Stimulated activated CD8-positive, alpha-beta memory T cell treated with anti-CD3 and anti-CD28 coated beads, Interleukin-4, amount 100 ng/mL, for 24 hours (primary cell): ENCODE measurements around the gene ARHGEF38.

Experiments used
- DNase-seq: peaks from one replicate; pipeline ENCODE4 v3.0.0-alpha.2; 2020; ENCODE audit warnings: low read depth

ARHGEF38 gene

DNA sequence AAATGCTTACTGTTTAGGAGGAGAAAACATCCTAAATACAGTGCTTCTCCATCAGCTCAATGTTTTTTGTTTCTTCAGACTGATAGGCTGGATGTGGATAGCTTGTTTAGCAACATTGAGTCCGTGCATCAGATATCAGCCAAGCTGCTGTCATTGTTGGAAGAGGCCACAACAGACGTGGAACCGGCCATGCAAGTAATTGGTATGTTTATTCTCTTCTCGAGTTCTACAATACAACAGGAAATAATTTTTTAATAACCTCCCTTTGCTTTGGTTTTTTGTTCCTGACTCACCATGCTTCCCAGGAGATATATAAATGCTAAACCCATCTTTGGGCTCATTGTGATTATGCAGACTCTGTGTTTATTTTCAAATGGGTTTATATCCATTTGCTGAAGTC is 60.9 kb downstream of the ARHGEF38 start:
- no peak for DNase-seq

DNA sequence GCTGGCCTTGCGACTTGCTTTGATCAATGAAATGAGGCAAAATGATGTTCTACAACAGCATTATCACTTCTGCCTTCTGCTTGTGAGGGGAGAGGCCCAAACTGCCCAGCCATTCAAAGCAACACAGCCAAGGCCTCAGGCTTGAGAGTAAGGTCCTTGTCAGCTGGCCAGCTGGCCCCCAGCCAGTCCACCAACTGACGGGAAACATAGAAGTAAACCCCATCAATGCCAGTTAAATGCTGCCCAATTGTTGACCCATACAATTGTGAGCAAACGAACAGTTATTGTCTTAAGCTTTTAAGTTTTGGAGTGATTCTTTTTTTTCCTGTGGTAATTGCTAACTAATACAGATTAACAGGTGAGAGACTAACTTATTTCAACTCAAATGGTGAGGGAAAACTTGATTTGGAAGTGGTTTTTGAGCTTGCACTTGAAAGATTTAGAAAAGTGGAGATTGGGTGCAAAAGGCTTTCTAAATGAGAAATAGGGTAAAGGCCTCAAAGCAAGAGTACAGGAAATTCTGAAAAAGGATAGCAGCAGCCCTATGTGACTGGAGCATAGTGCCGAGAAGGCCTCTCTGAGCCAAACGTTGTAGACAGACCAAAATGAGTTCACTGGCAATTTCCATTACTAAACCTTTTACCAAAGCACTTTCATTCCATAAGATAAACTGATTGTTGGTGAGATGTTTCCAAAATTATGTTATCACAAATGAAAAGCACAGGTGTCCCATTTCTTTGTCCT is 66.9 kb downstream of the ARHGEF38 start:
- no peak for DNase-seq

DNA sequence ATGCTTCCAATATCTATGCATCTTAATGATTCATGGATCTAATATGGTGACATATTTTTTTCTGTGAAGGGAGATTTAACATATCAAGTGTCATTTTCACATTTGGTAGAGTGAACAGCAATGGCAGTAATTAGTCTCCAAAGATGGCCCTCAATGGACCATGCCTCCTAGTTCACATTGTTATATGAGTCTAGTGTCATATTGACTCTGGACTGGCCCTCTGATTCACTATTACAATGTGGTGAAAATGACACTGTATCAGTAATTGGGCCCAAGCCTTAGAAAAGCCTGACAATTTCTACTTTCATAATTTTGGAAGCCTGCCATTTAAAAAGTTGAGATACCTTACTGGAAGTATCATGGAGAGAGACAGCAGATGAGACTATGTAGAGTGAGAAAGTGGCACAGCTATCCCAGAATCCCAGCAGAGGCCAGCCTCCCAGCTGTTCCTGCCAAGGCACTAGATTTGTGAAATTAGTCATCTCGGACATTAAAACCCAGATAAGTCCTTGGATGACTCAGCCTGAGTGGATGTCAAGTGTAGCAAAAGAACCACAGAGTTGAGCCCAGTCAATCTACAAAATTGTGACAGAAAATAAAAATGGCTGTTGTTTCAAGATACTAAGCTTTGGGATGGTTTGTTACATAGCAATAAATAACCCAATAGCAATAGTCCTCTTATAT is 68.4 kb downstream of the ARHGEF38 start:
- no peak for DNase-seq

- DNase-seq = no peak
Measured at GRCh38 chr4:105622269-105622668, 69.8 kb downstream of the ARHGEF38 start.

DNA sequence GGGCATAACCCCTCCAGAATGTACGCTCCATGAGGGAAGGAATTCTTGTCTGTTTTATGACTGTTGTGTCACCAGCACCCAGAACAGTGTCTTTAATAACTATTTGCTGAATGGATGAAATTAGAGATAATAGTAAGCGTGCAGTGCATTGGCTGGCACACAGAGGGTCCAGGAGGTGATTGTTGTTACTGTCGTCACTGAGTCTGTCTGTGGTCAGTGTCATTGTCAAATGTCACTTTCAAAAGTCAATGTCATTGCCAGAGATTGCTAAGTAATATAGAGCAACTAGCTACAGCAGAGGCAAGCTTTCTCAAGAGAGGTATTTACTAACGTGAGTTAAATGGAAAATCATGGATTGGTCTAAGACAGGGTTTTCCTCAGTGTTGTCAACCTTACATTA is 70.7 kb downstream of the ARHGEF38 start:
- no peak for DNase-seq

DNA sequence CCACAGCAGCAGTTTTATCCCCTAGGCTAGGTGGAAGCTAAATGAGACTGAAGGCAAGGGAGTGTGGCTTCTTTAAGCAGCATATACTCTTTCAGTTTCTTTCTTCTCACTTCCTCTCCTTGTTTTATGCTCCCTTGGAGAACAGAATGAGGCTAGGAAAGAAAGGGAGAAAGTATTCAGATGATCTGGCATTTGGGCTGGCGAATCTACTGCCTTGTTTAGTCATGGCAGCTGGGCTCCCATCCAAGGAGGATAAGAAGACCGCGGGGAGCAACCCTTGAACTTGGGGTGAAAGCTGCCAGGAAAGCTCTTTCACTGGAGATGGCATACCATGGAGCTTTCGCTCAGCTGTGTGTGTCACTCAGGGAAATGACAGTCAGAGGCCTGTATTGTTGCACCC is 72.1 kb downstream of the ARHGEF38 start:
- no peak for DNase-seq

DNA sequence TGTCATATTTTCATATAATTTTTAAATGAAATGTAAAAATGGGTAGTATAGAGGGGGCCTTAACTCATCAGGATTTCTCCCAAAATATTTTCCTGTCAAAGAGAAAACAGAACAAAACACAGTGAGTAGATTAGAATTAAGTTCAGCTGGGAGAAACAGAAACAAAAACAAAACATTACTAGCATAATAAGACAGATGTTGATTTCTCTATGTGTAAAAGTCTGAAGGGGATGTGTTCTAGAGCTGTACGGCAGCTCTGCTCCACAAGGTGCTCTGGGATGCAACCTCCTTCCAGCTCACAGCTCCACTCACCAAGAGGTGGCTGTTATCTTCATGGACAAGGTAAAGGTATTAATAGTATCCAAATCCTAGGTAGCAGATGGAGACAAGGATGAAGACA is 72.8 kb downstream of the ARHGEF38 start:
- DNase-seq = no peak

DNA sequence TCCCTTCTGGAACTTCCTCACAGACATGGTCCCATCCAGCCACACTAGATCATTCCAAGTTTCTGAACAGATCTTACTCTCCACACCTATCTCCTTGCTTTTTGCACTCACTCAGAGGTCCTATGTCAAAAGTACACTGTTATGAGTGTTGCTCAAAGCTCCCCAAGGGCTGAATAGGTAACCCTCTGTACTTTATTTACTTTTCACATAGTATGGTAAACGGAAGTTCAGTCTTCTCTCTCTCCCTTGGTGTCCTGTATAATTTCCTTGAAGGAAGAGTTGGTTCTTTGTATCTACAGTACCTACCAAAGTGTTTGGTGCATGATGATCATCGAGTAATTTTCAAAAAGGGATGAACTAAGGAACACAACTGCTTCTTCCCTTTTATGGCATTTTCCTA is 74.4 kb downstream of the ARHGEF38 start:
- no peak for DNase-seq

GRCh38 chr4:105627620-105628019 is 75.2 kb downstream of the ARHGEF38 start:
- DNase-seq = no peak

DNA sequence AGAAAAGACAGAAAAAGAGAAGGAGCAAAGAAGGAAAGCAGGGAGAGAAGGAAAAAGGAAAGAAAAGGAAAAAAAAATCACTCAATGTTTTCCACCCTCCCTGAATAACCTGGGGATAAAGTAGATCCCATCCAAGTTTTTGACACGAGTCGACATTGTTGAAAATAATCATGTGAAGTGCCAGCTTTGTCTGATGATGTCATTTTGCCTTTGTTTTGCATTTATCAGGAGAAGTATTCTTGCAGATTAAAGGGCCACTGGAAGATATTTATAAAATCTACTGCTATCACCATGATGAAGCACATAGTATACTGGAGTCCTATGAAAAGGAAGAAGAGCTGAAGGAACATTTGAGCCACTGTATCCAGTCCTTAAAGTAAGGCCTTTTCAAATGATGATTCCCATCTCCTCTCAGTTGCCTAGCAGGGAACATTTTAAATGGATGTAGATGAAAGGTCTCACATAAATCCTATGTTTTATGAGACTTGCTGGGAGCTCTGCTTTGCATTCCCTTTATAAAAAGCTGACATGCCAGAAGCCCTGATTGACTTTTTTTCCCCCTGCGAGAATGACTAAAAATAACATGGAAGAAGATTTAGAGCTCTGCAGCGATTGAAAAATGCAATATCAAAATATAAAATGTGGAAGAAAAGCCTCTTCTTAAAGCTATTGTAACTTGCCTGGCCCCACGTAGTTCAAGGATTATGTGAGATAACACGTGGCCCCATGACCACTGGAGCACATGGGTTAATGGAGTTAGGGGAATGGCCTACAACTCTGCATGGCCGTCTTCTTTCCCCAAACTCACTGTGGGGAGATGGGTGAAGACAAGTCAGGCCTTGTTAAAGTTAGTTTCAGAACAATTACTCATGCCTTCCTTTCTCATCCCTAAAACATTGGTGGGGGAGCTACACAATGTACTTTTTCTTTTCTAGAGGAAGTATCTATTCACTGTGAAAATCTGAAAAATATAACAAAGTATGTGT is 78.5 kb downstream of the ARHGEF38 start:
- no peak for DNase-seq

DNA sequence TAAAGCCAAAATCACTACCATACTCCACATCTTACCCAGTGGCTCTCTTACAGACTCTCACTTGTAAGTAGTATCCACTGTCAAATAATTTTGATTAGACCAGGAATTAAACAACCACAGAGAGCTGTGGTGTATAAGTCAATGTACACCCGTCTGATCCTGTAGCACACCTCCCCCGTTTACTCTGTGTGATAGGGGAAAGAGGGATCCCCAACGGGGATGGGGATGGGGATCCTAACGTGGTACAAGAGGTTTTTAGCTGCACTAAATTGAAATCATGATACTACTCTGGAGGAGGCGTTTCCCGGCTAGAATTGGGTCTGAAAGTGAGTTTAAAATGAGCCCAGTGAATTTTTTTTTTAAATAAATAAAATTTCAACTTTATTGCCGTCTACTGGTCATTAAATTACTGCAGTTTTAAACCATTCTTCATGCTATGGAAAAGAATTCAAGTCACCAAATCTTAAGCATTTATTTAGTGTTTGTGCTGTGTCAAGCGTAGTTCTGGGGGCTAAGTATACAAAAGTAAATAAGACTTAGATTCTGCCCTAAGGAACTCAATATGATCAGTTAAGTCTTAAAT is 79.5 kb downstream of the ARHGEF38 start:
- no peak for DNase-seq

GRCh38 chr4:105632599-105632998 is 80.2 kb downstream of the ARHGEF38 start:
- no peak for DNase-seq

DNA sequence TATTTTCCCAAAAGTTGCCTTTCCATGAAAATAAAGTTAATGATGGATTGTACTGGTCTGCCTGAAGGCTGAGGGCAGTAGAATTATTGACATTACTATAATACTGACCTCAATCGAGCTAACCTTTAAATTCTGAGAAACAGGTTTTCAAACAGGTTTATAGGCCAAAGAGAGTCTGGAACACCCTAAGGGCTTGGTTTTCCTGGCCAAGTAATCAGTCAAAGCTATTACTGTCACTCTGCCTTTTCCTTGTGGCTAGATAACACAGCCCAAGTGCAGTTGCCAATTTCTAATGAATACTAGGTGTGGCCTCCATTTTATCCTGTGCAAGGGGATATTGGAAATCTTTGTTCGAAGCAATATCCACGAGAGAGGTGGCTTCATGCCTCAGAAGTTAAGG is 80.8 kb downstream of the ARHGEF38 start:
- no peak for DNase-seq

GRCh38 chr4:105634402-105635080 is 82.1 kb downstream of the ARHGEF38 start:
- DNase-seq = no peak

- DNase-seq = no peak
Measured at GRCh38 chr4:105637408-105638176, 85.2 kb downstream of the ARHGEF38 start.

GRCh38 chr4:105641845-105642244 is 89.4 kb downstream of the ARHGEF38 start:
- DNase-seq = no peak

GRCh38 chr4:105644257-105644656 is 91.8 kb downstream of the ARHGEF38 start:
- no peak for DNase-seq

- DNase-seq = no peak
Measured at GRCh38 chr4:105645440-105645839, 93.0 kb downstream of the ARHGEF38 start.

DNA sequence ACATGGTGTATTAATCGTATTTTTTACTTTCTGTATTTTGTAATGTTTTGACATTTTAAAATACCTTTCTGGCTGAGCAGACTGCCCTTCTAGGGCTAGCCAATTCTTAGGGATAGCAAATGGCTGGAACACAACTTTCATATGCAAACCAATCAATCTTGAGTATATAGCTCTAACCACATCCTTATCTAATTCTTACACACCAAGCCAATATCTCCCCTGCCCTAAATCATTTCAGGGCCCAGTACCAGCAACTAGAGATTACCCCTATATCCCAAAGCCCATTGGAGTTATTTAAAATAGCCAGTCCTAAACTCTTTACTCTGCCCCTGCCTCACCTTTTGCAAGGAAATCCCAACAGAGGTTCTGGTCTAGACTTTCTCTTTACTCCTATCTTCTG is 97.8 kb downstream of the ARHGEF38 start:
- no peak for DNase-seq

- no peak for DNase-seq
Measured at GRCh38 chr4:105651884-105652283, 99.5 kb downstream of the ARHGEF38 start.
